Loucy (cell line): ENCODE results near the gene NXPE4.

ENCODE experiments used
- H2AFZ ChIP-seq: fragments of 200-600 bp; sonication (generic); 2 replicates; pipeline ENCODE4 v1.6.0; 2016; ENCODE audit warnings: antibody characterized with exemption, mild to moderate bottlenecking, low read length, moderate library complexity
- H3F3A ChIP-seq: fragments of 200-600 bp; 2 replicates; pipeline ENCODE4 v1.6.0; 2016; ENCODE audit warnings: antibody characterized with exemption, low read depth, mild to moderate bottlenecking
- H3K27me3 ChIP-seq: fragments of 200-600 bp; sonication (generic); 2 replicates; pipeline ENCODE4 v1.6.1; 2014; ENCODE audit warnings: low read length, mild to moderate bottlenecking; ENCODE audit not compliant: insufficient read depth, poor library complexity, severe bottlenecking
- H3K36me3 ChIP-seq: fragments of 200-600 bp; sonication (generic); 2 replicates; pipeline ENCODE4 v1.6.1; 2016; ENCODE audit warnings: low read length; ENCODE audit not compliant: insufficient read depth
- H3K4me1 ChIP-seq: fragments of 200-600 bp; sonication (generic); 2 replicates; pipeline ENCODE4 v1.5.1; 2014; ENCODE audit warnings: low read length, mild to moderate bottlenecking; ENCODE audit not compliant: insufficient read depth, poor library complexity, severe bottlenecking
- H3K4me2 ChIP-seq: fragments of 200-600 bp; sonication (generic); 2 replicates; pipeline ENCODE4 v1.6.0; 2014; ENCODE audit warnings: antibody characterized with exemption, low read length, low read depth, mild to moderate bottlenecking; ENCODE audit not compliant: poor library complexity, severe bottlenecking
- H3K4me3 ChIP-seq: fragments of 200-600 bp; sonication (generic); 2 replicates; pipeline ENCODE4 v1.5.1; 2014; ENCODE audit warnings: low read length, mild to moderate bottlenecking, mixed read lengths; ENCODE audit not compliant: poor library complexity, severe bottlenecking
- H3K79me2 ChIP-seq: fragments of 200-600 bp; sonication (generic); 2 replicates; pipeline ENCODE4 v1.6.1; 2014; ENCODE audit warnings: low read length; ENCODE audit not compliant: insufficient read depth
- H3K9ac ChIP-seq: fragments of 200-600 bp; sonication (generic); 2 replicates; pipeline ENCODE4 v1.6.0; 2014; ENCODE audit warnings: mild to moderate bottlenecking, low read depth, low read length, moderate library complexity; ENCODE audit not compliant: poor library complexity, severe bottlenecking
- H3K9me2 ChIP-seq: fragments of 200-600 bp; sonication (generic); replicated peaks from 2 replicates; pipeline ENCODE4 v1.6.1; 2016; ENCODE audit warnings: low read depth, low read length, mixed read lengths
- H3K9me3 ChIP-seq: fragments of 200-600 bp; sonication (generic); 2 replicates; pipeline ENCODE4 v1.6.1; 2014; ENCODE audit warnings: mild to moderate bottlenecking, antibody characterized with exemption, low read length, low read depth; ENCODE audit not compliant: insufficient read depth
- H4K20me1 ChIP-seq: fragments of 200-600 bp; sonication (generic); 2 replicates; pipeline ENCODE4 v1.6.0; 2014; ENCODE audit warnings: antibody characterized with exemption, low read length, mild to moderate bottlenecking; ENCODE audit not compliant: insufficient read depth, poor library complexity, severe bottlenecking
- CTCF ChIP-seq: fragments of 200-600 bp; sonication (generic); conservative IDR thresholded peaks from 2 replicates; pipeline ENCODE4 v1.5.1; 2014; ENCODE audit warnings: mild to moderate bottlenecking, antibody characterized with exemption, low read length
- EZH2phosphoT487 ChIP-seq: fragments of 200-600 bp; IDR thresholded peaks from 2 replicates; pipeline ENCODE4 v1.6.1; 2018; ENCODE audit warnings: antibody characterized with exemption, mild to moderate bottlenecking, moderate library complexity, borderline replicate concordance

NXPE4 gene

GRCh38 chr11:114621950-114622809, 26.6 kb upstream of the NXPE4 start:
- Histone ChIP-seq H4K20me1 (no peaks in the 10 kb centered on the region), H3K36me3 (no peaks in the 10 kb centered on the region), H3F3A (no peaks in the 10 kb centered on the region), H3K9ac (no peak overlapping the region), H3K27me3 (no peaks in the 10 kb centered on the region), H3K4me1 (no peaks in the 10 kb centered on the region), H3K79me2 (no peaks in the 10 kb centered on the region), H3K4me3 (no peak overlapping the region), H2AFZ (no peak overlapping the region), H3K4me2 (no peak overlapping the region), H3K9me3 (peaks cover 13% of the 10 kb centered on the region; the same call in 1 of the 2 replicates), H3K9me2 (no peaks in the 10 kb centered on the region)
- TF ChIP-seq EZH2phosphoT487, result no peak
- no peak for TF ChIP-seq CTCF

- Histone ChIP-seq H3K27me3 (no peaks in the 10 kb centered on the region), H3F3A (no peaks in the 10 kb centered on the region), H4K20me1 (no peaks in the 10 kb centered on the region), H3K36me3 (no peaks in the 10 kb centered on the region), H3K4me3 (no peak overlapping the region), H3K4me2 (no peak overlapping the region), H3K9me2 (no peaks in the 10 kb centered on the region), H3K9me3 (peaks cover 21% of the 10 kb centered on the region; the same call in 1 of the 2 replicates), H2AFZ (no peak overlapping the region), H3K4me1 (no peaks in the 10 kb centered on the region), H3K79me2 (no peaks in the 10 kb centered on the region), H3K9ac (no peak overlapping the region)
- TF ChIP-seq EZH2phosphoT487, result no peak
- no peak for TF ChIP-seq CTCF
These were observed 25.5 kb upstream of the NXPE4 start for GRCh38 chr11:114621072-114621471.

GRCh38 chr11:114619659-114620173, 24.1 kb upstream of the NXPE4 start:
- Histone ChIP-seq H3K4me3 (no peak overlapping the region), H3K9ac (no peak overlapping the region), H3K9me3 (peaks cover 27% of the 10 kb centered on the region; the same call in 1 of the 2 replicates), H2AFZ (no peak overlapping the region), H3K79me2 (no peaks in the 10 kb centered on the region), H3K27me3 (no peaks in the 10 kb centered on the region), H3F3A (no peaks in the 10 kb centered on the region), H4K20me1 (no peaks in the 10 kb centered on the region), H3K4me1 (no peaks in the 10 kb centered on the region), H3K36me3 (no peaks in the 10 kb centered on the region), H3K4me2 (no peak overlapping the region), H3K9me2 (no peaks in the 10 kb centered on the region)
- TF ChIP-seq EZH2phosphoT487 (no peak), CTCF (no peak)
